Measurements from ENCODE around the gene PPM1G. TPM values are rescaled to one million over a fixed set of nuclear protein-coding genes. Genes with fewer than 3 reads are reported as not detected.
A peak's percentile ranks its signal among the peaks of the same experiment; 100 is the strongest.
"Not testable (repeated sequence)": the region's sequence is repeated elsewhere in the genome, so short reads cannot be mapped to it uniquely, and the experiment has no call there.

Gene PPM1G
- polyA plus RNA-seq, 1 donor from 2014 or later: 80.1 TPM

DNA sequence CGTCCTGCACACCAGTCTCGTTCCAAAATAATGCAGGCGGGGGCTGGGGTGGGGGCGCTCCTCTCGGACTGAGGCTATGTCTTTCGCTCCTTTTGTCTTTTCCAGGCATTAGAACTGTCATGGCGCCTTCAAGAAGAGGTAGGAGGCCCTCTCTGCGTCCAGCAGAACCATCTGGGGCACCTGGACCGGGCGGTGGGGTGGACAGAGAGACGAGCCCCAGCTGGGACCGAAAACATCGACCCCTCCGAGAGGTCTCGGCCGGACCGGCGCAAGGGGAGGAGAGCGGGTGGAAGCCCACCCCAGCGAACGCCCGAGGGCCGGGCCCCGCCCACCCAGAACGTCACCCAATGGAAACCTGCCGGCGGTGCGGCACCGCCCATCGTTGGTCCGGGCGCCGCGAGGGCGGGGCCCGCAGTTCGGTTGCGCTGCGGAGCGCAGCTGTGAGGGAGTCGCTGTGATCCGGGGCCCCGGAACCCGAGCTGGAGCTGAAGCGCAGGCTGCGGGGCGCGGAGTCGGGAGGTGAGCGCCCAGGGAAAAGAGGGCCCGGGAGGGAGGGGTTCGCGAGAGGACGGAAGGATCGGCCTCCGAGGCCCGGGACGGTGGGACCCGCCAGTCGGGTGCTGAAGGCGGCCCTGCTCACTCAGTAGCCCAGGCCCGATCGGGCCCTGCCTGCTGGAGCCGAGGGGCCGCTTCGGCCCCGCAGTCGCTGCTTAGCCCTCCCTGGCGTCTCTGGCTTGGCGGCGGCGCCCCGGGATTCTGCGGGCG, 19.0 kb upstream of the PPM1G start, which contains the start of gene NRBP1:
Gene NRBP1, plus strand, starts transcription at position 419 of the 765 bp plus-strand sequence. CDS start 4,643 bp downstream, outside the sequence.
- H3K27ac Mint-ChIP-seq: peak within 1 kb of the TSS; percentile 92 to 99 (median 93)
- H3K36me3 Mint-ChIP-seq: peaks cover 2% of the 10 kb centered on the region
- no peaks in the 10 kb centered on the region for H3K27me3 Mint-ChIP-seq
- peaks cover 24 to 27% (median 25%) of the 10 kb centered on the region in 3 donors for H3K4me1 Mint-ChIP-seq
- H3K9me3 Mint-ChIP-seq: no peaks in the 10 kb centered on the region
- H3K4me3 Mint-ChIP-seq: peak within 1 kb of the TSS; percentile 94 to 100 (median 98)

DNA sequence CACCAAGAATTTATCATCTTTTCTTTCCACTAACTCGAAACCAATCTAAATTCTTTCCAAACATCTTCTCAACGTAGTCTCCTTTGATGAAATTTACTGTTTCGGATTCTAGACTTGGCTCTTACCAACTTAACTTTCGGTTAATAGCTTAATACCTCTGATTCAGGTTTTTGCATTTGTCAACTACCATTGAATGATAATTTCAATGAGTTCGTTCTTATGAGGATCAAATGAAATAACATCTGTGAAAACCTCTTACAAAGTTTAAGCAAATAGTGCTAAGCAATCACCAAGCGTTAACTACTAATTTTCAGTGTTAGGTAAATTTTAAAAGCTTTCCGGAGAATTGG, 18.4 kb upstream of the PPM1G start:
- peak overlapping the region; percentile 91 to 99 (median 93) for H3K27ac Mint-ChIP-seq
- H3K36me3 Mint-ChIP-seq: no peaks in the 10 kb centered on the region
- H3K27me3 Mint-ChIP-seq: no peaks in the 10 kb centered on the region
- no peaks in the 10 kb centered on the region for H3K9me3 Mint-ChIP-seq
- H3K4me1 Mint-ChIP-seq: peaks cover 21 to 25% (median 24%) of the 10 kb centered on the region in 3 donors
- peak overlapping the region; percentile 94 to 100 (median 98) for H3K4me3 Mint-ChIP-seq

DNA sequence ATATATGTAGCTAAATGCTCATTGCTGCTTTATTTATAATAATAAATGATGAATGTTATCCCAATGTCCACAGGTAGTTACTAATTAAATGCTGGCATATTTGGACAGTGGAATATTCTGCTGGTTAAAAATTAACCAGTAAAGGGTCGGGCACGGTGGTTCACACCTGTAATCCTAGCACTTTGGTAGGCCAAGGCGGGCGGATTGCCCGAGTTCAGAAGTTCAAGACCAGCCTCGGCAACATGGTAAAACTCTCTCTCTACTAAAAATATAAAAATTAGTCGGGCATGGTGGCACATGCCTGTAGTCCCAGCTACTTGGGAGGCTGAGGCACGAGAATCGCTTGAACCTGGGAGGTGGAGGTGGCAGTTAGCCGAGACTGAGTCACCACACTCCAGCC, 15.6 kb upstream of the PPM1G start:
- peaks cover 13 to 15% (median 14%) of the 10 kb centered on the region in 3 donors for H3K4me1 Mint-ChIP-seq
- H3K9me3 Mint-ChIP-seq, H3K36me3 Mint-ChIP-seq, H3K4me3 Mint-ChIP-seq, H3K27me3 Mint-ChIP-seq, H3K27ac Mint-ChIP-seq: not testable (repeated sequence)

DNA sequence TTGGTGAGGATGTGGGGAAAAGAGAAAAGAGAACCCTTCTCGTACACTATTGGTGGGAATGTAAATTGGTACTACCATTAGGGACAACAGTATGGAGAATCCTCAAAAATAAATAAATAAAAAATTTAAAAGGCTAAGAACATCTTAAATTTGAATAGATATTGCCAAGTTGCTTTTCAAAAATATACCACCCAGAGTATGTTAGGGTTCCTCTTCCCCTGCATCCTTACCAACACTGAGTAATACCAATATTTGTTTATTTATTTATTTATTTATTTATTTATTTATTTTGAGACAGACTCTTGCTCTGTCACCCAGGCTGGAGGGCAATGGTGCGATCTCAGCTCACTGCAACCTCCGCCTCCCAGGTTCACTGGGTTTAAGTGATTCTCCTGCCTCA, 13.6 kb upstream of the PPM1G start:
- H3K9me3 Mint-ChIP-seq: no peaks in the 10 kb centered on the region
- peaks cover 4 to 5% (median 4%) of the 10 kb centered on the region in 3 donors for H3K4me1 Mint-ChIP-seq

DNA sequence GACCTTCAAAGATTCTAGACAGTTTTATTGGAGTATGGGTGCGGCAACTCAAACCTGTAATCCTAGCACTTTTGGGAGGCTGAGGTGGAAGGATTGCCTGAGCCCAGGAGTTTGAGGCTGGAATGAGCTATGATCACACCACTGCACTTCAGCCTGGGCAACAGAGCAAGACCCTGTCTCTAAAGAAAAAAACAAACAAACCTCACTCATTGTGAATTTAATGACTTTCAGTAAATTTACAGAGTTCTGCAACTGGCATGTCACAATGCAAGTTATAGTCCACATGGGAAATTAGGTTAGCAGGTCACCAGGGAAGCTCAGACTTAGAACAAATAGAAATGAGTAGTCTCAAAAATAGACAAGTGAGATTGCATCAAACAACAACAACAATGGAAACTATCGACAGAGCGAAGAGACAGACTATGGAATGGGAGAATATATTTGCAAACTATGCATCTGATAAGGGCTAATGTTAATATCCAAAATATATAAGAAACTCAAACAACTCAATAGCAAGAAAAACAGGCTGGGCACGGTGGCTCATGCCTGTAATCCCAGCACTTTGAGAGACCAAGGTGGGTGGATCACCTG, 12.4 kb upstream of the PPM1G start:
- H3K36me3 Mint-ChIP-seq: peaks cover 2% of the 10 kb centered on the region
- peaks cover 3% of the 10 kb centered on the region for H3K27me3 Mint-ChIP-seq
- no peak overlapping the region for H3K27ac Mint-ChIP-seq
- H3K4me3 Mint-ChIP-seq: no peak overlapping the region
- H3K4me1 Mint-ChIP-seq: no peaks in the 10 kb centered on the region
- no peaks in the 10 kb centered on the region for H3K9me3 Mint-ChIP-seq

More for the DNA sequence above, 13.6 kb upstream of the PPM1G start:
- Mint-ChIP-seq H3K36me3 (peaks cover 2% of the 10 kb centered on the region), H3K4me3 (no peak overlapping the region), H3K27me3 (no peaks in the 10 kb centered on the region), H3K27ac (no peak overlapping the region)

DNA sequence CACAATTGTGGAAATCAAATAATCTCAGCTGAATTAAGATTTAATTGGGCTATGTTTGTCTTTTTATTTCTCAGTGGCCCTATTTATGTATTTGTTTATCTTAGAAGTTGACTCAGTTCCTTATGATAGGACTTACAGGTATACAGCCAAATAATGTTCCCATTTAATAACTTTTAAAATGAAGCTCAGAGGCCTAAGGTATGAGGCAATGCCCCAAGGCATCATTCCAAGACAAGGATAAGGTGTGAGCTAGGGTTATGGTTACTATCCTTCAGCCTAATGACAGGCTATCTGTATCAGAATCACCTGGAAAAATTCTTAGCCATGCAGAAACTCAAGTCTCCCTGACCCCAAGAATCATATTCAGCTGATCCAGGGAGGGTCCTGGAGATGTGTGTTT, 11.6 kb upstream of the PPM1G start:
- H3K4me1 Mint-ChIP-seq: no peaks in the 10 kb centered on the region
- H3K4me3 Mint-ChIP-seq: no peak overlapping the region
- peaks cover 3% of the 10 kb centered on the region for H3K27me3 Mint-ChIP-seq
- no peaks in the 10 kb centered on the region for H3K9me3 Mint-ChIP-seq
- H3K36me3 Mint-ChIP-seq: peaks cover 2% of the 10 kb centered on the region
- H3K27ac Mint-ChIP-seq: no peak overlapping the region

DNA sequence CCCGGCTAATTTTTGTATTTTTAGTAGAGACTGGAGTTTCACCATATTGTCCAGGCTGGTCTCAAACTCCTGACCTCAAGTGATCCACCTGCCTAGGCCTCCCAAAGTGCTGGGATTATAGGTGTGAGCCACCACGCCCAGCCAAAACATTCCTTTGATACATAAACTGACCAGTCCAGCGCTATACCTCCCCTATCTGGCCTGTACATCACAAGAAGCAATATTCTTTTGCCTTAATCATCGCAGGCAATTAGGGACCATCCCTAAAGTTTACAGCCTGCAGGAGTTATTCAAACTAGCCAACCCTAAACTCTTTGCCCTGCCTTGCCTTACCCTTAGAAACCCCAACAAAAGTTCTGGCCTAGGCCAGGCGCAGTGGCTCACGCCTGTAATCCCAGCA, 6.8 kb upstream of the PPM1G start:
- peaks cover 0 to 4% (median 1%) of the 10 kb centered on the region in 3 donors for H3K4me1 Mint-ChIP-seq
- peaks cover 5% of the 10 kb centered on the region for H3K27me3 Mint-ChIP-seq
- no peak overlapping the region for H3K4me3 Mint-ChIP-seq
- H3K36me3 Mint-ChIP-seq: no peaks in the 10 kb centered on the region
- H3K27ac Mint-ChIP-seq: peak overlapping the region in 1 of 3 donors; percentile 28
- no peaks in the 10 kb centered on the region for H3K9me3 Mint-ChIP-seq

DNA sequence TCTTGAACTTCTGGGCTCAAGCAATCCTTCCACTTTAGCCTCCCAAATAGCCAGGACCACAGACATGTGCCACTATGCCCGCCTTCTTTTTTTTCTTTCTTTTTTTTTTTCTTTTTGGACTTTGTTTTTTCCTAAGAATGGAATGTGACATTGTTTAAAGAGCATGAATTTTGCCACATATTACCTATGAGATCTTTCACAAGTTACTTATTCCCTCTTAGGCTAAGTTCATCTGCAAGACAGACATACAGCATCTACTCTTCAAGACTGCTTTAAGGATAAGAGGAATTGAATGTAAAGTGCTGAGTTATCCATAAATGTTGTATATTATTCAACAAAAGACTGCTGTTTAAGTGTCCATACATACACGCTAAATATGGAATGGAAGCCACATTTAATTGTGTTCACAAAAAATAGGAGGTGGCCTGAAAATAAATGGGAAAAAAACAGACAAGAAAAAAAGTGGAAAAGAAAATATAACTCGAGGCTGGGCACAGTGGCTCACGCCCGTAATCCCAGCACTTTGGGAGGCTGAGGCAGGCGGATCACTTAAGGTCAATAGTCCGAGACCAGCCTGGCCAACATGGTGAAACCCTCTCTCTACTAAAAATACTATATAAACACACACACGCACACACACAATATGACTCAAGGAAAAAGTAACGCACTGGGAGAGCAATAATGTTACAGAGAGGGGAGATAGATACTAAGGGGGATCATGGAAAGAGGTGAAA, 3.2 kb upstream of the PPM1G start:
- Mint-ChIP-seq H3K27me3 (peaks cover 5% of the 10 kb centered on the region), H3K36me3 (no peaks in the 10 kb centered on the region), H3K4me3 (peak overlapping the region in 1 of 4 donors; percentile 55), H3K4me1 (peaks cover 10 to 18% (median 13%) of the 10 kb centered on the region in 3 donors), H3K27ac (no peak overlapping the region), H3K9me3 (peaks cover 0 to 1% (median 0%) of the 10 kb centered on the region in 3 donors)

DNA sequence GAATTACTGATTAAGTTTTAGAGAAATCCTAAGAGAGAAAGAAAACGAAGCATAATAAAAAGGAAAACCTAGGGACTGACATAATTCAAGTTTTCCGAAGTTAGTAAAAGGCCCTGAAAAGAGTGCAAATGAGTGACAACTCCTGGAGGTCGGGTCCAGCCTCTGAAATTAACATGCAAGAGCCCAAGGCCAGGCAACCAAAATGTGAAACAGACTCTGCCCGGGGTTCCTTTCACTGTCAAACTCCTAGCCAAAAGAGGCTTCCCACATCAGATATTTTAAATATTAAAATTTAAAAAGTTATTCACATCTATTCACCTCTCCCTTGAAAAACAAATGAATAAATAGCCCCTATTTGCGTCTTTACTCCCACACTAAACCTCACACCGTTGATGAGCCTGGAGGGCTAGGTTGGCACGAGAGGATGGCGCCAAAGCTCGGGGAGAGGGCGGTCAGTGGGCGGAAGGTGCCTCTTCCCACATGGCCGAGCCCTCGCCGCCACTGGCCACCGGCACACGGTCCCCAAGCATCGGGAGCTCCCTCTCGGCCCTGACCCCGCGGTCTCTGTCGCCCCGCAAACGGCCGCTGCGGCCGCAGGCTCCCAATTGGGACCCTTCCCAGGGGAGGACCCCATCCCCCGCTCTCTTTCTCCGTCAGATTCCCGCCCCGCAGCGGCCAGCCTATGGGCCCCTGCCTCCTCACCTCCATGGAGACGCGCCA, 630 bp downstream of the PPM1G start:
- H3K4me3 Mint-ChIP-seq: peak overlapping the region; percentile 88 to 96 (median 94)
- H3K27ac Mint-ChIP-seq: peak overlapping the region in 1 of 3 donors; percentile 83
- peaks cover 0 to 1% (median 0%) of the 10 kb centered on the region in 3 donors for H3K9me3 Mint-ChIP-seq
- H3K36me3 Mint-ChIP-seq: no peaks in the 10 kb centered on the region
- H3K4me1 Mint-ChIP-seq: peaks cover 18 to 25% (median 23%) of the 10 kb centered on the region in 3 donors
- peaks cover 2% of the 10 kb centered on the region for H3K27me3 Mint-ChIP-seq

DNA sequence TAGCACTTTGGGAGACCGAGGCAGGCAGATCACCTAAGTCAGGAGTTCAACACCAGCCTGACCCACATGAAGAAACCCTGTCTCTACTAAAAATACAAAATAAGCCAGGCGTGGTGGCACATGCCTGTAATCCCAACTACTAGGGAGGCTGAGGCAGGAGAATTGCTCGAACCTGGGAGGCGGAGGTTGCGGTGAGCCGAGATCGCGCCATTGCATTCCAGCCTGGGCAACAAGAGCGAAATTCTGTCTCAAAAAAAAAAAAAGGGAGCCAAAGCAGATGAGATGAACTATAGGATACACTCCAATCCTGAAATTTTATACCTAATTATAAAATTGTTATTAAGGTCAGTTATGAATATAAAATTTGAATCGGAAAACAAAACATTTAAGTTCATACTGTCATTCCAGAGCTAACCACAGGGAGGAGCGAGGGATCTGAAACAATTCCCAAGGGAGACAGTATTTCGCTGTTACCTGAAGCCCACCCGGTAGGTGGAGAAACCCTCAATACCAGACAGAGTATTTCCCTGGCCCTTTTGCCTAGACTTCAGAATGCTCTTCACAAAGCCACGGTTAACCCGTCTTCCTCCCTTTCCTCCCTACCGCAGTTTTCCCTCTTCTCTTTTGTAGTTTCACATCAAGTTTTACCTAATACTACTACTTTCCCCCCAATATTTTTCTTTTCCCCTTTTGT, 1.4 kb downstream of the PPM1G start:
- H3K4me1 Mint-ChIP-seq: peaks cover 18 to 25% (median 23%) of the 10 kb centered on the region in 3 donors
- peaks cover 0 to 1% (median 0%) of the 10 kb centered on the region in 3 donors for H3K9me3 Mint-ChIP-seq
- H3K27me3 Mint-ChIP-seq: peaks cover 2% of the 10 kb centered on the region
- no peaks in the 10 kb centered on the region for H3K36me3 Mint-ChIP-seq
- peak overlapping the region; percentile 67 to 83 (median 69) for H3K27ac Mint-ChIP-seq
- H3K4me3 Mint-ChIP-seq: peak overlapping the region; percentile 88 to 96 (median 94)

DNA sequence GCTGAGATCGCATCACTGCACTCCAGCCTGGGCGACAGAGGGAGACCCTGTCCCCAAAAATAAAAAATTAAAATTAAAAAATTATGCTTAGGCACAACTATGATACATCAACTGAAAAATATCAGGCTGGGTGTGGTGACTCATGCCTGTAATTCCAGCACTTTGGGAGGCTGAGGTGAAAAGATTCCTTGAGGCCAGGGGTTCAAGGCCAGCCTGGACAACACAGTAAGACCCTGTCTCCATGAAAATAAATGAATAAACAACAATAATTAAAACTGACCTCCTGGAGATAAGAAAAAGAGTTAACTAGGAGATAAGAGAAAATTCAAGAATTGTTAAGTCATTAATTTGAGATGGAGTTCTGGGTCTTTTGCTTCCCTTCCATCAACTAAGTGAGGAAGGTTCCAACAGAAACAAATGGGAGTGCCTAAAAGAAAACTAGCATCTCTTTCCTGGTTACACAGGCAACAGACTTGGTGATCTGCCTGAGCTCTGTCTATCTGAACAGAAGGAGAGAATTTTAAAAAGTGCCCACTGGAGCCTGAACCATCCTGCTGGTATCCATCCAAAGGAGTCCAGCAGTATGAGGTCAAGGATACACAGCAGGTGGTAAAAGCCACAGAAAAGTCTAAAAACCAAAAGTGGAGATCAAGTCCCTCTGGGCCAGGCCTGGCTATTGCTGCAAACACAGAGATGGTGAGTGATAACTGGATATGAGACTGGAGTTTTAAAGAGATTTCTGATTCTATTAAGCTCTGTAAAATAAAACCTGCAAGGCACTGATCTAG, 8.8 kb downstream of the PPM1G start:
- no peaks in the 10 kb centered on the region for H3K27me3 Mint-ChIP-seq
- peak overlapping the region in 2 of 3 donors; percentile 39 to 79 for H3K27ac Mint-ChIP-seq
- no peak overlapping the region for H3K4me3 Mint-ChIP-seq
- peaks cover 9% of the 10 kb centered on the region for H3K36me3 Mint-ChIP-seq
- H3K4me1 Mint-ChIP-seq: peaks cover 11 to 22% (median 18%) of the 10 kb centered on the region in 3 donors
- H3K9me3 Mint-ChIP-seq: no peaks in the 10 kb centered on the region

DNA sequence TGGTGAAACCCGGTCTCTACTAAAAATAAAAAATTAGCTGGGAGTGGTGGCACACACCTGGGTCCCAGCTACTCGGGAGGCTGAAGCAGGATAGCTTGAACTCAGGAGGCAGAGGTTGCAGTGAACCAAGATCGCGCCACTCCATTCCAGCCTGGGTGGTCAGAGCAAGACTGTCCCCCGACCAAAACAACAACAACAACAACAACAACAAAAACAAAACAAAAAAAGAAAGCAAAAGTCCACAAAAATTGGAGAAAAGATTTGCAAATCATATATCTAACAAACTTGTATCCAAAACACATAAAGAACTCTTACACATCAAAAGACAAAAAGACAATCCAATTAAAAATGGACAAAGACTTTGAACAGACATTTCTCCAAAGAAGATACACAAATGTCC, 10.4 kb downstream of the PPM1G start:
- no peak overlapping the region for H3K27ac Mint-ChIP-seq
- peaks cover 11% of the 10 kb centered on the region for H3K36me3 Mint-ChIP-seq
- H3K27me3 Mint-ChIP-seq: no peaks in the 10 kb centered on the region
- H3K9me3 Mint-ChIP-seq: no peaks in the 10 kb centered on the region
- H3K4me1 Mint-ChIP-seq: peaks cover 11 to 21% (median 18%) of the 10 kb centered on the region in 3 donors
- H3K4me3 Mint-ChIP-seq: peak overlapping the region in 2 of 4 donors; percentile 10 to 46

DNA sequence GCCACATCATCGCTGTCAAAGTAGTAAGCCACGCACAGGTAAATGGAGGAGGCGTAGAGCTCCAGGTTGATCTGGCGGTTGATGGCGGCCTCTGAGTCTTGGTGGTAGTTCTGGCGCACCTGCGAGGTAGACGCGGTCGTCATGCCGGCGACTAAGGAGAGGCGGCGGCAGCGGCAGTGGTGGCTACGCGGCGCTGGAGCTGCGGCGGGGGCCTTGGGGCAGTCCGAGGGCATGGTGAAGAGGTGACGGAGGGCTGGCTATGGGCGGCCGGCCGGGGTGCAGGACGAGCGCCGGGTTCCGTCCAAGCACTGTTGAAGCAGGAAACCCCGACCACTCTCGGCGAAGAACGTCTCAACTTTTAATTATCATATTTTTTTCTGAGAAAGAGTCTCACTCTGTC, 16.2 kb downstream of the PPM1G start:
- Mint-ChIP-seq H3K27ac (no peak overlapping the region), H3K36me3 (peaks cover 9% of the 10 kb centered on the region), H3K4me3 (no peak overlapping the region)

More for the DNA sequence above, 16.2 kb downstream of the PPM1G start:
- Mint-ChIP-seq H3K27me3 (no peaks in the 10 kb centered on the region), H3K4me1 (peaks cover 4 to 16% (median 15%) of the 10 kb centered on the region in 3 donors), H3K9me3 (no peaks in the 10 kb centered on the region)

Measured in IgD-negative memory B cell (primary cell).